DND-41 (cell line): Measurements from ENCODE around the gene TMEM60.

Experiments
- EZH2 ChIP-seq: IDR thresholded peaks from 3 replicates; pipeline ENCODE4 v1.6.1; 2012; ENCODE audit warnings: borderline replicate concordance, low read depth, mild to moderate bottlenecking, moderate library complexity, low read length, inconsistent platforms; ENCODE audit not compliant: severe bottlenecking
- TF ChIP-seq, protein P1 (sequence below): IDR thresholded peaks from 2 replicates; pipeline ENCODE4 v1.5.1; 2012; ENCODE audit warnings: borderline replicate concordance, low read length, moderate library complexity, mild to moderate bottlenecking; ENCODE audit not compliant: poor library complexity, severe bottlenecking; ENCODE audit errors: extremely low read depth

GRCh38 chr7:77806425-77806824 is 8.2 kb upstream of the TMEM60 start:
- TF ChIP-seq, protein P1, sequence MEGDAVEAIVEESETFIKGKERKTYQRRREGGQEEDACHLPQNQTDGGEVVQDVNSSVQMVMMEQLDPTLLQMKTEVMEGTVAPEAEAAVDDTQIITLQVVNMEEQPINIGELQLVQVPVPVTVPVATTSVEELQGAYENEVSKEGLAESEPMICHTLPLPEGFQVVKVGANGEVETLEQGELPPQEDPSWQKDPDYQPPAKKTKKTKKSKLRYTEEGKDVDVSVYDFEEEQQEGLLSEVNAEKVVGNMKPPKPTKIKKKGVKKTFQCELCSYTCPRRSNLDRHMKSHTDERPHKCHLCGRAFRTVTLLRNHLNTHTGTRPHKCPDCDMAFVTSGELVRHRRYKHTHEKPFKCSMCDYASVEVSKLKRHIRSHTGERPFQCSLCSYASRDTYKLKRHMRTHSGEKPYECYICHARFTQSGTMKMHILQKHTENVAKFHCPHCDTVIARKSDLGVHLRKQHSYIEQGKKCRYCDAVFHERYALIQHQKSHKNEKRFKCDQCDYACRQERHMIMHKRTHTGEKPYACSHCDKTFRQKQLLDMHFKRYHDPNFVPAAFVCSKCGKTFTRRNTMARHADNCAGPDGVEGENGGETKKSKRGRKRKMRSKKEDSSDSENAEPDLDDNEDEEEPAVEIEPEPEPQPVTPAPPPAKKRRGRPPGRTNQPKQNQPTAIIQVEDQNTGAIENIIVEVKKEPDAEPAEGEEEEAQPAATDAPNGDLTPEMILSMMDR, result no peak
- TF ChIP-seq EZH2, result no peak
